Gastrocnemius medialis (tissue), 4 donors: ENCODE measurements around the gene KAZN. TPM values are rescaled to one million over a fixed set of nuclear protein-coding genes. Genes with fewer than 3 reads are reported as not detected.

Source experiments
- ATAC-seq, 2 donors: fragments of 150-250 bp; one replicate each; pipeline ENCODE4 v1.9.1; 2016
- DNase-seq, 2 donors: peaks; one replicate each; pipeline ENCODE4 v3.0.0-alpha.2; 2019
- H3K27ac ChIP-seq, 4 donors: fragments of 200-600 bp; sonication (generic); 1 replicate in 1 of 4; 2 replicates in 3 of 4; pipeline ENCODE4 v1.5.1; 2016 to 2018; ENCODE audit warnings: mild to moderate bottlenecking in 2 of 4, moderate library complexity in 1 of 4
- H3K27me3 ChIP-seq, 3 donors: fragments of 200-600 bp; sonication (generic) in 2 of 3; 1 replicate in 1 of 3; 2 replicates in 2 of 3; pipeline versions ENCODE4 v1.5.1 to v1.6.0; 2016 to 2019; ENCODE audit warnings: mild to moderate bottlenecking in 1 of 3, moderate library complexity in 1 of 3
- H3K36me3 ChIP-seq, 2 donors: fragments of 200-600 bp; sonication (generic) in 1 of 2; one replicate each; pipeline ENCODE4 v1.5.1; 2017 to 2018
- H3K4me1 ChIP-seq, 2 donors: fragments of 200-600 bp; sonication (generic) in 1 of 2; one replicate each; pipeline ENCODE4 v1.5.1; 2016 to 2017; ENCODE audit warnings: mild to moderate bottlenecking in 2 of 2
- H3K4me3 ChIP-seq, 4 donors: fragments of 200-600 bp; sonication (generic) in 3 of 4; 1 replicate in 1 of 4; 2 replicates in 3 of 4; pipeline ENCODE4 v1.5.1; 2016 to 2019; ENCODE audit warnings: mild to moderate bottlenecking in 2 of 4
- H3K9me3 ChIP-seq, 3 donors: fragments of 200-600 bp; sonication (generic) in 2 of 3; 1 replicate in 1 of 3; 2 replicates in 2 of 3; pipeline ENCODE4 v1.5.1; 2016 to 2019
- CTCF ChIP-seq, 5 experiments: fragments of 450-650 bp in 3 of 5; fragments of 200-600 bp in 2 of 5; sonication (generic) in 2 of 5; IDR thresholded peaks in 4 of 5; conservative IDR thresholded peaks in 1 of 5; 1 replicate in 4 of 5; 2 replicates in 1 of 5; pipeline ENCODE4 v1.5.1; 2016 to 2019; ENCODE audit warnings: antibody characterized with exemption in 5 of 5, mild to moderate bottlenecking in 3 of 5, moderate library complexity in 3 of 5
- POLR2A ChIP-seq, 2 donors: fragments of 450-650 bp; IDR thresholded peaks; one replicate each; pipeline ENCODE4 v1.6.1; 2017; ENCODE audit warnings: antibody characterized with exemption in 2 of 2, mild to moderate bottlenecking in 2 of 2, moderate library complexity in 2 of 2
- in situ Hi-C, 4 donors: fragments of 200-750 bp; cut with MboI; loops; one replicate each; pipeline versions ENCODE4 v1.15.0 to v1.8.0; 2017; ENCODE audit warnings: low sequenced_read_pairs in 4 of 4
- intact Hi-C: fragments of 100-400 bp; cut with DNase I; formaldehyde crosslinking; loops from one replicate; pipeline ENCODE4 v1.15.1; 2023; ENCODE audit warnings: low total_unique reads
- total RNA-seq, 4 donors: library from RNA; depleted of rRNA; stranded (reverse); fragments of >200 nt; gene quantifications; one replicate each; pipeline versions ENCODE4 v1.1.0 to v1.2.3, GENCODE V29; 2016

KAZN gene
- total RNA-seq, 4 donors from 2014 or later: 0.05 to 2.2 (median 1.00) TPM

- DNase-seq: no peak
- Histone ChIP-seq H3K4me3 (no peak overlapping the region), H3K27me3 (no peaks in the 10 kb centered on the region), H3K4me1 (no peaks in the 10 kb centered on the region), H3K9me3 (no peaks in the 10 kb centered on the region), H3K36me3 (no peaks in the 10 kb centered on the region), H3K27ac (no peak overlapping the region)
- intact Hi-C loops (no loop called here), in situ Hi-C loops (no loop called here)
- no peak for ATAC-seq
- no peak for TF ChIP-seq POLR2A (IDR thresholded peaks at IDR 0.05)
- TF ChIP-seq CTCF (IDR thresholded peaks at IDR 0.05 in 4 of 5, conservative IDR thresholded peaks at IDR 0.05 in 1 of 5): no peak
These were observed 490.9 kb downstream of the KAZN start for GRCh38 chr1:15089258-15089992.

- in situ Hi-C loops: no loop called here
- no peak for TF ChIP-seq POLR2A (IDR thresholded peaks at IDR 0.05)
- no peak for TF ChIP-seq CTCF (IDR thresholded peaks at IDR 0.05 in 4 of 5, conservative IDR thresholded peaks at IDR 0.05 in 1 of 5)
These were observed 491.9 kb downstream of the KAZN start for GRCh38 chr1:15090373-15090772.

GRCh38 chr1:15094056-15094455 lies 495.6 kb downstream of the KAZN start:
- no peak for TF ChIP-seq POLR2A (IDR thresholded peaks at IDR 0.05)
- no peak for TF ChIP-seq CTCF (IDR thresholded peaks at IDR 0.05 in 4 of 5, conservative IDR thresholded peaks at IDR 0.05 in 1 of 5)
- ATAC-seq: no peak
- no peaks in the 10 kb centered on the region for H3K36me3 ChIP-seq
- no peak for DNase-seq
- no peaks in the 10 kb centered on the region for H3K4me1 ChIP-seq
- in situ Hi-C loops: no loop called here
- H3K4me3 ChIP-seq: no peak overlapping the region
- intact Hi-C loops: no loop called here
- no peaks in the 10 kb centered on the region for H3K9me3 ChIP-seq
- H3K27ac ChIP-seq: no peak overlapping the region
- H3K27me3 ChIP-seq: no peaks in the 10 kb centered on the region

More at GRCh38 chr1:15090373-15090772, 491.9 kb downstream of the KAZN start:
- Histone ChIP-seq H3K36me3 (no peaks in the 10 kb centered on the region), H3K27me3 (no peaks in the 10 kb centered on the region), H3K9me3 (no peaks in the 10 kb centered on the region), H3K27ac (no peak overlapping the region), H3K4me1 (no peaks in the 10 kb centered on the region), H3K4me3 (no peak overlapping the region)
- DNase-seq (no peak), ATAC-seq (no peak)
- intact Hi-C loops: no loop called here

- DNase-seq: no peak
These were observed 496.4 kb downstream of the KAZN start for GRCh38 chr1:15094719-15095495.

More at GRCh38 chr1:15094719-15095495, 496.4 kb downstream of the KAZN start:
- intact Hi-C loops (no loop called here), in situ Hi-C loops (no loop called here)
- Histone ChIP-seq H3K27ac (no peak overlapping the region), H3K4me3 (no peak overlapping the region), H3K9me3 (no peaks in the 10 kb centered on the region), H3K4me1 (no peaks in the 10 kb centered on the region), H3K27me3 (no peaks in the 10 kb centered on the region), H3K36me3 (no peaks in the 10 kb centered on the region)
- TF ChIP-seq POLR2A (IDR thresholded peaks at IDR 0.05) (no peak), CTCF (IDR thresholded peaks at IDR 0.05 in 4 of 5, conservative IDR thresholded peaks at IDR 0.05 in 1 of 5) (no peak)
- ATAC-seq: no peak
